ENCODE results near the gene BRD4. TPM values are rescaled to one million over a fixed set of nuclear protein-coding genes. Genes with fewer than 3 reads are reported as not detected.
A peak's percentile ranks its signal among the peaks of the same experiment; 100 is the strongest.

The BRD4 gene
- total and polyA plus RNA-seq, 2 of the 13 experiments (the other 11 are each of a cell fraction or from before 2014, with no cell fraction given) = 10.5 to 11.4 TPM

- TF ChIP-seq CREBL2 (CRISPR knock-in tag; IDR thresholded peaks at IDR 0.05; ENCODE audit: borderline replicate concordance) (peak; percentile 77; the same call in 1 of the 2 replicates), SNAPC2 (CRISPR knock-in tag; IDR thresholded peaks at IDR 0.05) (no peak), BRD4 (CRISPR knock-in tag; IDR thresholded peaks at IDR 0.05) (no peak), MIER2 (CRISPR knock-in tag; IDR thresholded peaks at IDR 0.05) (peak; percentile 43; the same call in 1 of the 2 replicates), RFX5 (IDR thresholded peaks at IDR 0.05; ENCODE audit: low read depth, low read length) (peak; percentile 77), NFATC3 (CRISPR knock-in tag; IDR thresholded peaks at IDR 0.05) (no peak), DPF2 (CRISPR knock-in tag; IDR thresholded peaks at IDR 0.05; ENCODE audit: borderline replicate concordance, low read depth) (no peak), AGO1 (IDR thresholded peaks at IDR 0.05; ENCODE audit: low read depth, low read length, poor library complexity, severe bottlenecking) (peak; percentile 93), ZBTB34 (CRISPR knock-in tag; IDR thresholded peaks at IDR 0.05) (no peak), GMEB1 (CRISPR knock-in tag; IDR thresholded peaks at IDR 0.05; ENCODE audit: borderline replicate concordance) (peak; percentile 86), ZNF747 (CRISPR knock-in tag; IDR thresholded peaks at IDR 0.05; ENCODE audit: borderline replicate concordance) (no peak), KAT8 (CRISPR knock-in tag; IDR thresholded peaks at IDR 0.05) (peak; percentile 74), GATAD2A (CRISPR knock-in tag; IDR thresholded peaks at IDR 0.05) (no peak), FOXP4 (CRISPR knock-in tag; IDR thresholded peaks at IDR 0.05) (0 out of 2 replicates have a peak, but pooled peaks have one; percentile 22), HNF1B (CRISPR knock-in tag; IDR thresholded peaks at IDR 0.05) (no peak), MEF2D (CRISPR knock-in tag; IDR thresholded peaks at IDR 0.05) (no peak), SKIL (CRISPR knock-in tag; IDR thresholded peaks at IDR 0.05; ENCODE audit: borderline replicate concordance) (no peak)
- TF ChIP-seq, protein P1, sequence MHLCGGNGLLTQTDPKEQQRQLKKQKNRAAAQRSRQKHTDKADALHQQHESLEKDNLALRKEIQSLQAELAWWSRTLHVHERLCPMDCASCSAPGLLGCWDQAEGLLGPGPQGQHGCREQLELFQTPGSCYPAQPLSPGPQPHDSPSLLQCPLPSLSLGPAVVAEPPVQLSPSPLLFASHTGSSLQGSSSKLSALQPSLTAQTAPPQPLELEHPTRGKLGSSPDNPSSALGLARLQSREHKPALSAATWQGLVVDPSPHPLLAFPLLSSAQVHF (CRISPR knock-in tag; IDR thresholded peaks at IDR 0.05) = 0 out of 2 replicates have a peak, but pooled peaks have one; percentile 18
Measured at GRCh38 chr19:15379083-15379998, 47.0 kb upstream of the BRD4 start, which contains the start of gene AKAP8 (continued).
